ENCODE results near the gene SPEF1. TPM values are rescaled to one million over a fixed set of nuclear protein-coding genes. Genes with fewer than 3 reads are reported as not detected.
A peak's percentile ranks its signal among the peaks of the same experiment; 100 is the strongest.

The SPEF1 gene
- polyA plus RNA-seq, 3 donors: 0.09 TPM; not detected in 2

DNA sequence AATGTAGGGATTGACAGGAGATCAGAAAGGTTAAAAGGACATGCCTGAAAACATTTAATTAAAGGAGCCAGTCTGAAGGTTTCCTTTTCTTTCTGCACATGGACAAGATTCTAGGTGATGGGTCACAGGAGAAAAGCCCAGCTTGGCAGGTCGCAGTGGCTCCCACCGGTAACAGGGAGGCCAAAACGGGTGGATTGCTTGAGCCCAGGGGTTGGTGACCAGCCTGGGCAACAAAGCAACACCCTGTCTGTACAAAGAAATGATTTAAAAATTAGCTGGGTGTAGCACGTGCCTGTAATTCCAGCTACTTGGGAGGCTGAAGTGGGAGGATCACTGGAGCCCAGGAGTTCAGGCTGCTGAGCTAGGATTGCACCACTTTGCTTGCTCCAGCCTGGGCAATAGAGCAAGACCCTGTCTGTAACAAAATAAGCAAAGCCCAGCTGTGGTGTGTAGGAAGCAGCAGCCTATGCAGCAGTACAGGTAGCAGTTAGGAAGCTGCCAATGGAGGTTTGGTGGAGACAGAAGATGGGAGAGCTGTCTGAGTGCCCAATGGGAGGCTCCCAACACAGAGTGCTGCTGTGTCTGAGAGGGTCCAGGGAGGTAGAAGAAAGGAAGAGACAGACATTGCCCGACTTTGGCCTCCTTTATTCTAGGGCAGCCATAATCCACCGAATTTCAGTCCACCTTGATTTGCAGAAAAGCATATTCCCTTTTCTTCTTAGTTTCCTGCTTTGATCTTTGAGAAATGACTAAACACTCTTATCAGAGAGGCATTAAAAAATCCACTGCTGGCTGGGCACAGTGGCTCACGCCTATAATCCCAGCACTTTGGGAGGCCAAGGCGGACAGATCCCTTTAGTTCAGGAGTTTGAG is 32.0 kb upstream of the SPEF1 start:
- H3K9me3 ChIP-seq (replicated peaks in 1 of 2; ENCODE audit: control insufficient read depth in 1 of 2, insufficient read depth in 1 of 2, low read length in 2 of 2): no peaks in the 10 kb centered on the region
- H3K27ac ChIP-seq (ENCODE audit: low read depth in 1 of 2, low read length in 2 of 2): peak overlapping the region in 1 of 2 donors; percentile 100
- no peak for DNase-seq
- Mint-ChIP-seq H3K36me3 (peaks cover 3 to 4% of the 10 kb centered on the region in 2 donors), H3K4me3 (no peak overlapping the region), H3K27me3 (ENCODE audit: low read depth in 3 of 3) (peaks cover 0 to 3% (median 3%) of the 10 kb centered on the region in 3 donors), H3K27ac (peak overlapping the region in 5 of 7 donors; percentile 84 to 99 (median 98)), H3K4me1 (peaks cover 46% of the 10 kb centered on the region), H3K9me3 (peaks cover 0 to 5% (median 0%) of the 10 kb centered on the region in 7 donors)
- H3K27me3 ChIP-seq (ENCODE audit: control insufficient read depth in 2 of 2, insufficient read depth in 2 of 2, low read length in 2 of 2): no peaks in the 10 kb centered on the region
- H3K4me1 ChIP-seq (ENCODE audit: control insufficient read depth in 1 of 2, insufficient read depth in 2 of 2, low read length in 2 of 2): peaks cover 46 to 52% of the 10 kb centered on the region in 2 donors
- no peaks in the 10 kb centered on the region for H3K79me2 ChIP-seq (ENCODE audit: insufficient read depth, low read length)
- 99% methylated on average over 6 of the region's 8 CpGs for WGBS (ENCODE audit: insufficient coverage)
- TF ChIP-seq, protein P1, sequence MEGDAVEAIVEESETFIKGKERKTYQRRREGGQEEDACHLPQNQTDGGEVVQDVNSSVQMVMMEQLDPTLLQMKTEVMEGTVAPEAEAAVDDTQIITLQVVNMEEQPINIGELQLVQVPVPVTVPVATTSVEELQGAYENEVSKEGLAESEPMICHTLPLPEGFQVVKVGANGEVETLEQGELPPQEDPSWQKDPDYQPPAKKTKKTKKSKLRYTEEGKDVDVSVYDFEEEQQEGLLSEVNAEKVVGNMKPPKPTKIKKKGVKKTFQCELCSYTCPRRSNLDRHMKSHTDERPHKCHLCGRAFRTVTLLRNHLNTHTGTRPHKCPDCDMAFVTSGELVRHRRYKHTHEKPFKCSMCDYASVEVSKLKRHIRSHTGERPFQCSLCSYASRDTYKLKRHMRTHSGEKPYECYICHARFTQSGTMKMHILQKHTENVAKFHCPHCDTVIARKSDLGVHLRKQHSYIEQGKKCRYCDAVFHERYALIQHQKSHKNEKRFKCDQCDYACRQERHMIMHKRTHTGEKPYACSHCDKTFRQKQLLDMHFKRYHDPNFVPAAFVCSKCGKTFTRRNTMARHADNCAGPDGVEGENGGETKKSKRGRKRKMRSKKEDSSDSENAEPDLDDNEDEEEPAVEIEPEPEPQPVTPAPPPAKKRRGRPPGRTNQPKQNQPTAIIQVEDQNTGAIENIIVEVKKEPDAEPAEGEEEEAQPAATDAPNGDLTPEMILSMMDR (IDR thresholded peaks at IDR 0.05): no peak
- intact Hi-C loops (cut with micrococcal nuclease): loop anchor here in 1 of 2 donors (10.0 kb wide), 1 partner anchor 48 kb away; the partner anchor contains the start of gene ADISSP
- H3K36me3 ChIP-seq (replicated peaks in 1 of 2; ENCODE audit: control insufficient read depth in 1 of 2, insufficient read depth in 2 of 2, low read length in 2 of 2): no peaks in the 10 kb centered on the region
- H3K4me3 ChIP-seq (replicated peaks in 1 of 3; ENCODE audit: low read depth in 2 of 3, low read length in 3 of 3): no peak overlapping the region
- H4K20me1 ChIP-seq (ENCODE audit: insufficient read depth, low read length): no peaks in the 10 kb centered on the region
- H3K9ac ChIP-seq (ENCODE audit: insufficient read depth, low read length, poor library complexity, severe bottlenecking): no peak overlapping the region
- H2AFZ ChIP-seq (ENCODE audit: insufficient read depth, low read depth, low read length, poor library complexity, severe bottlenecking): peak overlapping the region; percentile 41
- H3K4me2 ChIP-seq (replicated peaks; ENCODE audit: extremely low read depth, low read length, poor library complexity, severe bottlenecking): no peak overlapping the region

DNA sequence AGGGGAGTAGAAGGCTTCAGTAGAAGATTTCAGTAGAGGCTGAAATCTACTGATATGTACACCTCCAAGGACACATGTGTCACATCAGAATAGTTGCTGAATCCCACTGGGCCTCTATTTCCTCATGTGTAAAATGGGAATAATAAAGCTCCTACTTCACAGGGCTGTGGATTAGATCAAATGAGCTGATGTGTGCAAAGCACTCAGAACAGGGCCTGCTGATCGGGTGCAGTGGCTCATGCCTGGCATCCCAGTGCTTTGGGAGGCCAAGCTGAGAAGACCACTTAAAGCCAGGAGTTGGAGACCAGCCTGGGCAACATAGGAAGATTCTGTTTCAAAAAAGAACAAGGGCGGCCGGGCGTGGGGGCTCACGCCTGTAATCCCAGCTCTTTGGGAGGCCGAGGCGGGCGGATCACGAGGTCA is 31.0 kb upstream of the SPEF1 start:
- DNase-seq: no peak
- peaks cover 3 to 4% of the 10 kb centered on the region in 2 donors for H3K36me3 Mint-ChIP-seq

More for the DNA sequence above, 31.0 kb upstream of the SPEF1 start:
- WGBS (ENCODE audit: insufficient coverage): 95% methylated on average over 4 of the region's 9 CpGs
- Mint-ChIP-seq H3K27me3 (ENCODE audit: low read depth in 3 of 3) (peaks cover 0 to 3% (median 3%) of the 10 kb centered on the region in 3 donors), H3K27ac (peak overlapping the region; percentile 97 to 99 (median 99)), H3K9me3 (peaks cover 0 to 6% (median 0%) of the 10 kb centered on the region in 7 donors), H3K4me3 (peak overlapping the region; percentile 15 to 82), H3K4me1 (peaks cover 54% of the 10 kb centered on the region)
- Histone ChIP-seq H3K79me2 (ENCODE audit: insufficient read depth, low read length) (no peaks in the 10 kb centered on the region), H3K27ac (ENCODE audit: low read depth in 1 of 2, low read length in 2 of 2) (peak overlapping the region; percentile 93 to 100), H3K9ac (ENCODE audit: insufficient read depth, low read length, poor library complexity, severe bottlenecking) (peak overlapping the region; percentile 89), H3K4me3 (replicated peaks in 1 of 3; ENCODE audit: low read depth in 2 of 3, low read length in 3 of 3) (no peak overlapping the region), H3K9me3 (replicated peaks in 1 of 2; ENCODE audit: control insufficient read depth in 1 of 2, insufficient read depth in 1 of 2, low read length in 2 of 2) (no peaks in the 10 kb centered on the region), H3K4me1 (ENCODE audit: control insufficient read depth in 1 of 2, insufficient read depth in 2 of 2, low read length in 2 of 2) (peaks cover 56 to 58% of the 10 kb centered on the region in 2 donors), H4K20me1 (ENCODE audit: insufficient read depth, low read length) (no peaks in the 10 kb centered on the region), H3K36me3 (replicated peaks in 1 of 2; ENCODE audit: control insufficient read depth in 1 of 2, insufficient read depth in 2 of 2, low read length in 2 of 2) (no peaks in the 10 kb centered on the region), H3K4me2 (replicated peaks; ENCODE audit: extremely low read depth, low read length, poor library complexity, severe bottlenecking) (no peak overlapping the region), H2AFZ (ENCODE audit: insufficient read depth, low read depth, low read length, poor library complexity, severe bottlenecking) (peak overlapping the region; percentile 46), H3K27me3 (ENCODE audit: control insufficient read depth in 2 of 2, insufficient read depth in 2 of 2, low read length in 2 of 2) (no peaks in the 10 kb centered on the region)
- intact Hi-C loops (cut with micrococcal nuclease): loop anchor here in 1 of 2 donors (10.0 kb wide), 1 partner anchor 47 kb away; the partner anchor contains the start of gene ADISSP
- TF ChIP-seq, protein P1 (IDR thresholded peaks at IDR 0.05): no peak
